IPS-15b (cell line): ENCODE results near the gene C5.
"Not testable (repeated sequence)": the region's sequence is repeated elsewhere in the genome, so short reads cannot be mapped to it uniquely, and the experiment has no call there.

ENCODE experiments used
- H3K27me3 ChIP-seq: one replicate; pipeline ENCODE4 v1.6.1; 2013; ENCODE audit warnings: low read length; ENCODE audit not compliant: control insufficient read depth, insufficient read depth
- H3K36me3 ChIP-seq: one replicate; pipeline ENCODE4 v1.6.1; 2013; ENCODE audit warnings: low read length; ENCODE audit not compliant: control insufficient read depth, insufficient read depth
- H3K4me1 ChIP-seq: one replicate; pipeline ENCODE4 v1.6.1; 2013; ENCODE audit warnings: mild to moderate bottlenecking, low read length; ENCODE audit not compliant: control insufficient read depth, insufficient read depth
- H3K4me3 ChIP-seq: one replicate; pipeline ENCODE4 v1.5.1; 2013; ENCODE audit warnings: low read depth, low read length
- H3K9ac ChIP-seq: one replicate; pipeline ENCODE4 v1.6.1; 2013; ENCODE audit warnings: low read depth, mild to moderate bottlenecking, low read length
- H3K9me3 ChIP-seq: one replicate; pipeline ENCODE4 v1.6.1; 2013; ENCODE audit warnings: mild to moderate bottlenecking, low read length; ENCODE audit not compliant: control insufficient read depth, insufficient read depth

The C5 gene

DNA sequence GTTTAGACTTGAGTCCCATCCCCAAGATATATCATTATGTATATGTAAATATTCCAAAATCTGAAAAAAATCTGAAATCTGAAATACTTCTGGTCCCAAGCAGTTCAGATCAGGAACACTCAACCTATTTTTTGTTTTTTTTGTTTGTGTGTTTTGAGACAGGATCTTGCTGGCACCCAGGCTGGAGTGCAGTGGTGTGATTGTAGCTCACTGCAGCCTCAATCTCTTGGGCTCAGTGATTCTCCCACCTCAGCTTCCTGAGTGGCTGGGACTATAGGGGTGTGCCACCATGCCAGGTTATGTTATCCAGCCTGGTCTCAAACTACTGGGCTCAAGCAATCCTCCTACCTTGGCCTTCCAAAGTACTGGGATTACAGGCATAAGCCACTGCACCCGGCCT is 72.8 kb downstream of the C5 start:
- Histone ChIP-seq H3K9ac (no peak overlapping the region), H3K27me3 (peaks cover 6% of the 10 kb centered on the region), H3K9me3 (no peaks in the 10 kb centered on the region), H3K36me3 (no peaks in the 10 kb centered on the region), H3K4me1 (peaks cover 4% of the 10 kb centered on the region), H3K4me3 (no peak overlapping the region)

DNA sequence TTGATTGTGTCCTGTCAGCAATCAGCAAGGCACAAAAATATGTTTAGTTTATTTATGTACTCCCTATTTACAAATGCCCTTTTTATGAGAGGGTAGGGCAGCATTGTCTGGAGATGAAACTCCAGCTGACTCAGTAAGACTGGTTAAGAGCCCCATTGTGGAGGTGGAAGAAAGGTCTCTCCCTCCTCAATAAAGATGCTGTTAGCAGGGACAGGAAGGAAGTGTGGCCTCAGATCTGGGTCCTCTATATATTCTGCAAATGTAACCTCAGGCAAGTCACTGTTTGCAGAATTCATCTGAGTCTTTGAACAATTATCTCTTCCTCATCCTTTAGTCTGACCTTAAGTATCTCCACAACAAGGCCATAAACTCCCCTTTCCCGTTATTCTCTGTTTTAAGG is 75.2 kb downstream of the C5 start:
- H3K27me3 ChIP-seq: peaks cover 2% of the 10 kb centered on the region
- no peak overlapping the region for H3K4me3 ChIP-seq
- no peaks in the 10 kb centered on the region for H3K9me3 ChIP-seq
- no peak overlapping the region for H3K9ac ChIP-seq
- H3K36me3 ChIP-seq: no peaks in the 10 kb centered on the region
- no peaks in the 10 kb centered on the region for H3K4me1 ChIP-seq

DNA sequence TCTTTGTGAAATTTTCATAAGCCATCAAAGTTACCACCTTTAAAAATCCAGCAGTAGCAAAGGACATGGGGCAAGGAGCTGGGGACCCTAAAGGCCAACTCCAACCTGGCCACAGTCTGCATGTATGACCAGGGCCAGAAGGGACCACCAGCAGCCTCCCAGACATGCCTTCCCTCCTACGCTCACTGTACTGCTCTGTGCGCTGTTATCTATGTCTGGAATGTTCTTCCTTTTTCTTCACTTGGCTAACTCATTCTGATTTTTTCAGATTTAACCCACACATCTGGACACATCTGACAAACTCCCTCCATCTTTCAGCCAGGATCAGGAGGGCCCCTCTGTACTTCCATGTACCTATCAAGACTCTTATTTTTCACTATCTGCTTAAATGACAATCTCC is 75.9 kb downstream of the C5 start:
- H3K9ac ChIP-seq: no peak overlapping the region
- H3K9me3 ChIP-seq: no peaks in the 10 kb centered on the region
- H3K36me3 ChIP-seq: no peaks in the 10 kb centered on the region
- no peak overlapping the region for H3K4me3 ChIP-seq
- no peaks in the 10 kb centered on the region for H3K27me3 ChIP-seq
- H3K4me1 ChIP-seq: no peaks in the 10 kb centered on the region

- H3K4me3 ChIP-seq: no peak overlapping the region
- no peak overlapping the region for H3K9ac ChIP-seq
- no peaks in the 10 kb centered on the region for H3K27me3 ChIP-seq
- H3K9me3 ChIP-seq: no peaks in the 10 kb centered on the region
- no peaks in the 10 kb centered on the region for H3K4me1 ChIP-seq
- no peaks in the 10 kb centered on the region for H3K36me3 ChIP-seq
These were observed 78.1 kb downstream of the C5 start for GRCh38 chr9:120971938-120972337.

DNA sequence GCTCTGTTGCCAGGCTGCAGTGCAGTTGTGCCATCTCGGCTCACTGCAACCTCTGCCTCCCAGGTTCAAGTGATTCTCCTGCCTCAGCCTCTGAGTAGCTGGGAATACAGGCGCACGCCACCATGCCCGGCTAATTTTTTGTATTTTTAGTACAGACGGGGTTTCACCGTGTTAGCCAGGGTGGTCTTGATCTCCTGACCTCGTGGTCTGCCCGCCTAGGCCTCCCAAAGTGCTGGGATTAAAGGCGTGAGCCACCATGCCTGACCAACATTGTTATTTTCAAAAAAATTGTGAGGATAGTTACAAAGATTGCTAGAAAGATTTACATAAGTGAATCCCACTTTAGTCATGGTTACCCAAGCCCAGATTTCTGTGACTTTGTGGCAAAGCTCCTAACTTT is 78.6 kb downstream of the C5 start:
- H3K36me3 ChIP-seq, H3K9me3 ChIP-seq, H3K4me3 ChIP-seq, H3K27me3 ChIP-seq, H3K4me1 ChIP-seq, H3K9ac ChIP-seq: not testable (repeated sequence)

- H3K36me3 ChIP-seq: no peaks in the 10 kb centered on the region
- H3K9me3 ChIP-seq: no peaks in the 10 kb centered on the region
- no peak overlapping the region for H3K9ac ChIP-seq
- H3K4me3 ChIP-seq: no peak overlapping the region
- no peaks in the 10 kb centered on the region for H3K27me3 ChIP-seq
- peaks cover 9% of the 10 kb centered on the region for H3K4me1 ChIP-seq
These were observed 79.8 kb downstream of the C5 start for GRCh38 chr9:120970244-120970643.

- Histone ChIP-seq H3K9ac (no peak overlapping the region), H3K9me3 (no peaks in the 10 kb centered on the region), H3K27me3 (no peaks in the 10 kb centered on the region), H3K4me1 (peaks cover 11% of the 10 kb centered on the region), H3K4me3 (no peak overlapping the region), H3K36me3 (no peaks in the 10 kb centered on the region)
These were observed 84.1 kb downstream of the C5 start for GRCh38 chr9:120966013-120966369.

DNA sequence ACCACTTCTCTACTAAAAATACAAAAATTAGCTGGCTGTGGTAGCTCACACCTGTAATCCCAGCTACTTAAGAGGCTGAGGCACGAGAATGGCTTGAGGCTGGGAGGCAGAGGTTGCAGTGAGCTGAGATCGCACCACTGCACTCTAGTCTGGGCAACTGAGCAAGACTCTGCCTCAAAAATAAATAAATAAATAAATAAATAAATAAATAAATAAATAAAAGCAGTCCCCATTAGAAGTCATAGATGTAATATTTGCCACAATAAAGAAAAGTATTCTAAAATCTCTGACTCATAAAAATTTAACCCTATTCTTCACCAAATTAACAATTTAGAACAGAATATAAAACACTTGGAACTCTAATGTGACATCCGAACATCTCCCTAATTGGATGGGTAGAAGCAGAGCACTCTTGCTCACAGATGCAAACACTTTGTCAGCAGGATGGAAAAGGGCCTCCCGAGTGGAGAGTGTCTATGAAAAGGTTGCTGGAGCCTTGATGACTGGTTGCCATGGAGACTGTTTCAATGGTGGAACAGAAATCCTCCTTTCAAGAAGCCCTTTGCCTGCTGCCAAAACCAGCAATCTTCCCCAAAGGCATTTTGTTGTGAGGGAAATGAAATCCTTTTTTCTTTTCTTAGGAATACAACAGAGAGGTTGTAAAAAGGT is 84.6 kb downstream of the C5 start:
- H3K4me3 ChIP-seq: no peak overlapping the region
- peaks cover 11% of the 10 kb centered on the region for H3K4me1 ChIP-seq
- H3K9me3 ChIP-seq: no peaks in the 10 kb centered on the region
- no peaks in the 10 kb centered on the region for H3K36me3 ChIP-seq
- H3K27me3 ChIP-seq: no peaks in the 10 kb centered on the region
- H3K9ac ChIP-seq: no peak overlapping the region

GRCh38 chr9:120961936-120962335 is 88.1 kb downstream of the C5 start:
- Histone ChIP-seq H3K9me3 (no peaks in the 10 kb centered on the region), H3K9ac (no peak overlapping the region), H3K27me3 (no peaks in the 10 kb centered on the region), H3K4me1 (peaks cover 11% of the 10 kb centered on the region), H3K36me3 (no peaks in the 10 kb centered on the region), H3K4me3 (no peak overlapping the region)

GRCh38 chr9:120960001-120960400 is 90.1 kb downstream of the C5 start:
- H3K36me3 ChIP-seq: no peaks in the 10 kb centered on the region
- no peaks in the 10 kb centered on the region for H3K27me3 ChIP-seq
- H3K4me3 ChIP-seq: no peak overlapping the region
- no peaks in the 10 kb centered on the region for H3K9me3 ChIP-seq
- H3K9ac ChIP-seq: no peak overlapping the region
- H3K4me1 ChIP-seq: peaks cover 2% of the 10 kb centered on the region

DNA sequence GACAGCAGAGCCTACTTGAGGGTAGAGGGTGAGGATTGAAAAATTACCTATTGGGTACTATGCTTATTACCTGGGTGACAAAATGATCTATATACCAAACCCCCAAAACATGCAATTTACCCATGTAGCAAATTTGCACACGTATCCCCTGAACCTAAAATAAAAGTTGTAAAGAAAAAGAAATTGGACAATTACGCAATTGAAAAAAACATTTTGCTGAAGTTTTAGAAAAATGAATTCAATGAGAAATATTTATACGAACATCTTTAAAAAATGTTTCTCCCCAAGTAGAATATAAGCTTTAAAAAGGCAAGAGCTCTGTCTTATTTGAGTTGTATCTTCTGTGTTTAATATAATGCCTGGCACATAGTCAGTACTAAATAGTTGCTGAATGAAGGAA is 93.2 kb downstream of the C5 start:
- H3K36me3 ChIP-seq: no peaks in the 10 kb centered on the region
- no peak overlapping the region for H3K9ac ChIP-seq
- H3K27me3 ChIP-seq: no peaks in the 10 kb centered on the region
- H3K4me3 ChIP-seq: no peak overlapping the region
- H3K9me3 ChIP-seq: no peaks in the 10 kb centered on the region
- H3K4me1 ChIP-seq: no peaks in the 10 kb centered on the region

DNA sequence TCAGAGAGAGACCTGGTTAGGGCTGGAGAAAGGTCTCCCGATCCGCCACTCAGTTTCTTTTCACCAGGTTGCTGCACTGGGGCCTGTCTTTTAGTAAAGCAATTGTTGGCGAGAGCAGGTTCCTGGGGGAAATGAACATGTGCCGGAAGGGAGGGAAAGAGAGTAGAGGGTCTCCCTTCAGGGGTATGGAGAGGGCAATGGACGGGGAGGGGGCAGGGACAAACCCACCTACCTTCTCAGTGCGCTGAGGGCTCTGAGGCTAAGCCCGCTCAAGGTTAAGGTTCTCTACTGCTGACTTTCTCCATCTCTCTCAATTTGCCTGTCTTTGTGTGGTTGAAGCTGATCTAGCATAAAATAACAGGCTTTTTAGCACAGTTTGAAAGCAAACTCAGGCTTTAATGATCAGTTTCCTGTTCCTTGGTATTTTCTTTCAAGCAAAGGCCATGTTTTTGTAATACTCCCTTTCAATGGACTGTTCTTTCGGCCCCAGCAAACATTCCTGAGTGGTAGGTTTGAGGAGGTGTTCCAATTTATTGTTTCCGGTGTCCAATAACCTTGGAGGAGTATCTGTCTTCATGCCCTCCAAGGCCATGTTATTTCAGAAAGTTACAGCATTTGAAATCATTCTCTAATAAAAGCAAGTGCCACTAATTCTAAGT is 98.0 kb downstream of the C5 start:
- no peak overlapping the region for H3K4me3 ChIP-seq
- H3K4me1 ChIP-seq: no peaks in the 10 kb centered on the region
- no peaks in the 10 kb centered on the region for H3K9me3 ChIP-seq
- H3K27me3 ChIP-seq: no peaks in the 10 kb centered on the region
- no peak overlapping the region for H3K9ac ChIP-seq
- H3K36me3 ChIP-seq: no peaks in the 10 kb centered on the region
